Coronary artery (tissue), 2 donors: Measurements from ENCODE around the gene PIK3R5.

ENCODE experiments used
- DNase-seq: peaks from one replicate; pipeline ENCODE4 v3.0.0-alpha.2; 2017; ENCODE audit warnings: low spot score
- H3K27ac ChIP-seq, 2 donors: fragments of 200-600 bp; sonication (generic); one replicate each; pipeline ENCODE4 v1.5.1; 2016 to 2019
- H3K4me3 ChIP-seq: fragments of 200-600 bp; sonication (generic); 2 replicates; pipeline ENCODE4 v1.5.1; 2016; ENCODE audit warnings: mild to moderate bottlenecking, moderate library complexity
- CTCF ChIP-seq: fragments of 200-600 bp; sonication (generic); IDR thresholded peaks from one replicate; pipeline ENCODE4 v1.5.1; 2019; ENCODE audit warnings: antibody characterized with exemption

Gene PIK3R5

GRCh38 chr17:8916466-8916865 lies 49.0 kb downstream of the PIK3R5 start:
- Histone ChIP-seq H3K27ac (peak overlapping the region in 1 of 2 donors; percentile 66), H3K4me3 (no peak overlapping the region)
- TF ChIP-seq CTCF = no peak
- no peak for DNase-seq

- Histone ChIP-seq H3K4me3 (no peak overlapping the region), H3K27ac (no peak overlapping the region)
Observed at GRCh38 chr17:8914554-8914953, 51.0 kb downstream of the PIK3R5 start.

GRCh38 chr17:8913879-8914278 lies 51.6 kb downstream of the PIK3R5 start:
- DNase-seq = no peak
- TF ChIP-seq CTCF = no peak
- Histone ChIP-seq H3K27ac (no peak overlapping the region), H3K4me3 (no peak overlapping the region)

More at GRCh38 chr17:8914554-8914953, 51.0 kb downstream of the PIK3R5 start:
- DNase-seq = no peak
- TF ChIP-seq CTCF = no peak

- no peak overlapping the region for H3K27ac ChIP-seq
- TF ChIP-seq CTCF = no peak
- no peak for DNase-seq
- no peak overlapping the region for H3K4me3 ChIP-seq
Observed at GRCh38 chr17:8913091-8913490, 52.4 kb downstream of the PIK3R5 start.

GRCh38 chr17:8912084-8912981 lies 53.2 kb downstream of the PIK3R5 start:
- TF ChIP-seq CTCF = no peak
- H3K4me3 ChIP-seq = no peak overlapping the region
- no peak overlapping the region for H3K27ac ChIP-seq
- no peak for DNase-seq

GRCh38 chr17:8910969-8911604 lies 54.4 kb downstream of the PIK3R5 start:
- Histone ChIP-seq H3K27ac (peak overlapping the region in 1 of 2 donors; percentile 45), H3K4me3 (no peak overlapping the region)
- no peak for TF ChIP-seq CTCF
- DNase-seq = no peak
